Measurements from ENCODE around the gene LRRTM4.
"Not testable (repeated sequence)": the region's sequence is repeated elsewhere in the genome, so short reads cannot be mapped to it uniquely, and the experiment has no call there.

The LRRTM4 gene

DNA sequence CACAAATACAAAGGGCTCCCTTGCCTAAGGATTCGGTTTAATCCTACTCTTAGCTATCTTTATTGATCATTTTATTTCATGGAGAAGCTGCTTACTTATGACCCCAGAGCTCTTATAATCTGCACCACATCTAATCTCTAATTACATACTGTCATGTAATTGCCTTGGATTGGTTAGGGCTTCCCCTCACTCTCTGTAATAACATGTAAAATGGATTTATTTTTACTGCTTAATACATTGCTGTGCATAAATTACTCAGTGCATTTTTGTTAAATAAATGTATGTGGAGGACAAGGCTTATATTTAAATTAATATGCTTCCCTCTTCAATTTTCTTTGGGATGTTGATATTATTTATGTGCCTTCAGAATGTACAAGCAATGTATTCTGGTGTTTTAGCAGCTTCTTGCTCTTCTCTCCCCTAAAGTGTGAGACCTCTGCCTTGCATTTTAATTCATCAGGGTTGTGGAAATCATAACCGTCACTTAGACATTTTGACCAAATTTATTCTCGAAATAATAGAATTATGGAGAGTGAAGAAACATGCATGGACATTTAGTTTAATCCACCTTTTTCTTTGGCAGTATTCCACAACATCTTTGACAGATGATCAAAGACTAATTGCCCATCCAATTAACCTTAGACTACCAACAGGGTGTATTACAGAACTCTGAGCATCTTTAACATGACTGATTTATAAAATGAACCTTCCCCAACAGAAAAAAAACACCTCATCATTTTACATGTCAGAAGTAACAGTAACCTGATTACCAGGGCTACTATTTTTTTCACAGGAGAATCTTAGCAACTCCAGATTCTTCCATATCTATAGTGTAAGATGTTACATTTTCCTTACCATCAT lies 692.6 kb downstream of the LRRTM4 start:
- DNase-seq = no peak

DNA sequence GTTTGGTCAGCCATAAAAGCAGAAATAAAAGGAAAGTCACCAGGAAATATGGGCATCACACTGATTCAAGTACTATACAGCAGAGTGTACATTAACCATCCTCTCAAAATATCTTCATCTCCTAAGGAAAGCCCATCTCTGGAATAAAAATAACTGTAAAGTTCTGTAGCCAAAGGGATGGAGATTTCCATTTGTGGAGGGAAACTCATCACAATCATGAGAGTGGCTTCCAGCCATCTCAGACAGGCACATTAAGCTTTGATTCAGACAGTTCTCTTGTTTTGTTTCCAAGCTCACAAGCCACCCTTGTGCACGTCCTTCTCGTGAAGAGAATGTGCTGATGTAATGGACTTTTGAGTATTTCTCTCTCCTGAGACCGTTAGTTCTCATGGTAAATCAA lies 695.5 kb downstream of the LRRTM4 start:
- DNase-seq = no peak

DNA sequence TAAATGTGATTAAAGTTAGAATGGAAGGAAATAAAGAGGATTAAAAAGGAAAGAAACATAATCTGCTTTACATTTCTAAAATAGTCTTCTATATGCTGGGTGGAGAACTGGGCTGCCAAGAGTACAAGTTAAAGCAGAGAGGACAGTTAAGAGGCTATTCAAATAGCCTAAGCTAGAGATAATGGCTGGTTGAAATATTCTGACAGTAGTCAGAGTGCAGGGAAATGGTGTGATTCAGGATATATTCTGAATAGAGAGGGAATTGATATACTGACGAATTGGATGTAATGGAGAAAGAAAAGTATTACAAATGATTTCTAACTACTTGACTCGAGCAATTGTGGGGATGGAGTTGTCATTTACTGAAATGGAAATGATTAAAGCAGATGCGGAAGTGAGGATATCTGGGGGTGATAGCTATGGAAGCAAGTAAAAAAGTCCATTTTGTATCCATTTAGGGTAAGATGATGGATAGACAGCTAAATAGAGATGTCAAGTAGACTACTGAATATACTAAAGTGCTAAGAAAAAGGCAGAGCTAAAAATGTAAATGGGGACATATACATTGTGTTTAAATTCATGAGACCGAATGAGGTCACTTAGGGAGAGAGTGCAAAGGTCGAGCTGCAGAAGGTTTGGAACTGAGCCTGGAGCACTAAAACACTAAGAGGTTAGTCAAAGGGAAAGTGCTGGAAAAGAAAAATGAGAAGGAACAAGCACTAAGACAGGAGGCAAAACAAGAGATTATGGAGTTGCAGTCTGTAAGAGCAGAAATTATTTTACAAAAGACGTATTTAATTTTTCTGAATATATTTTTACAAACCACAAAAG lies 696.8 kb downstream of the LRRTM4 start:
- DNase-seq = no peak

DNA sequence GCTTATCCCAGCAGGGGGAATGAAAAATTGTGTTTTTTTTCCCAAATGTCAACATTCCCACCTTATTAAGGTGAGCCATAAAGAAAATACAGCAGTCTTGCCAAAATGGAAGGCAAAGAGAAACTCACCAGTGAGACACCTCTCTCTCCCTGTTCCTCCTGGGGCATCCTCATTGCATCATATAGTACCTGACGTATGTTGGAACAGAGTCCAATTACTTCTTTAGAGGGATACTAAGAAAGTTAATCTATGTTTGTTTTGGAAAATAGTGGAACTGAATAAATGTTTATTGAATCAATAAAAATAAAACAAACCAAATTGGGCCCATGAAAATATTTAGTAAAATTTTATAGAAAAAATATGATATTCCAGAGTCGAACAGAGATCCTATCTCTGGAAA lies 700.4 kb downstream of the LRRTM4 start:
- DNase-seq = no peak

DNA sequence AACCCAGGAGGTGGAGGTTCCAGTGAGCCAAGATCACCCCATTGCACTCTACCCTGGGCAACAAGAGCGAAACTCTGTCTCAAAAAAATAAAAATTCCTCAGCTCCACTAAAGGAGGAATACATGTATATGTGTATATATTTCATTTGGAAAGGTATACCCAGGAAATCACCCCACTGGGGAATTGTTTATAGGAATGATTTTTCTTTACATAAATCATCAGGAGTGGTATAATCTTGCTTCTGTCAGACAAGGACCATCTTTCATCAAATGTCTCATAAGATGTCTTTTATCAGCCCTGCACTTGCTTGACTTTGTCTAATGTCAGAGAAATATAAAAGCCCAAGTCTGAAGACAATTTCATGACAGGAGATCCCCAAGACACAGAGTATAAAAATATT lies 709.1 kb downstream of the LRRTM4 start:
- DNase-seq = no peak

DNA sequence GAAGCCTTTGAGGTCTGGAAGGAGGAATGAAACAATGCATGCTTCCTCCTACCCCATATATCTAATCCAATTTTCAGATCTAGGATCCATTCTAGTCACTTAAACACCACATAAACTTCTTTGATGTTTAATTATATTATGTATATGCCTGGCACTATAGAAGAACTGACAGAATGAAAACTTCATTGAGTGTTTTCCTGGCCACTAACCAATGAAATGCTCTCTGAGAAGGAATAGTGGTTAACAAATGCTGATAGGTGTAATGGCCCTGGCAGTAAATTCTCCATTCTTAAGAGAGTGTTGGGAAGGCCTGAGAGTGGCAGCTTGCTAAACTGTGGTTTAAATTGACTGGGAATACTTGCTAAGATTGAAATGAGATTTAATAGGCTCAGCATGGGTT lies 710.0 kb downstream of the LRRTM4 start:
- no peak for DNase-seq

DNA sequence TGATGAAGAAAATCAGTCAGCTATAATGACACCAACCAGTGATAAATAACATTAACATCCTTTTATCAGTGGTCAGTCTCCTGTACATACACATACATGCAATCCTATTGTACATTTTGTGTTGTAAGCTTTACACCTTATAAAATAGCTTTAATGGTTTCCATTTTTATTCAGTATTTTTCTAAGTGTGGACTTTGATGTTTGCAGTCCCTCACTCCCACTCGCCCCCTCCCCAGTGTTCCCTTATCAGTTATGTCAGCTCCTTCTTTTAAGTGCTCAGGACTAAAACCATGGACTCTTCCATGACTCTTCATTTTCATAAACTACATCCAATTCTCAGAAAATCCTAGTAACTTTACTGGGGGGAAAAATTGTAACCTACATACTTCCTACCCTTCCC lies 713.0 kb downstream of the LRRTM4 start:
- DNase-seq = no peak

DNA sequence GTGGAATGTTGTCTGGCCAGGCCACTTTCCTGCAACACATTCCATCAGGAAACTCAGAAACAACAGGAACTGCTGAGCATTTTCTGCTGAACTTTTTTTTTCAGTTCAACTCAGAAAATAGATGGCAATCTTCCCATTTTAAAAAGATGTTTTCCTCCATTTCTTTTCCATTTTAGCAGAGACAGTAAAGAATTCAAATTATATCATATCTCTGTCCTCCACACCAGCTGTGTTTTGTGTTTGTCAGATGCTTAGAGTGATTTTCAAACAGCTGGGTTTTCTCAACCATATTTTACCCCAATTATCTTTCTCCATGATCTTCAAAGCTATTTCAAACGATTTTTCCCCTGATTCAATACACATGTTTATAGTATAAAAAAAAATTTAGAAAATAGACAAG lies 713.4 kb downstream of the LRRTM4 start:
- DNase-seq = no peak

DNA sequence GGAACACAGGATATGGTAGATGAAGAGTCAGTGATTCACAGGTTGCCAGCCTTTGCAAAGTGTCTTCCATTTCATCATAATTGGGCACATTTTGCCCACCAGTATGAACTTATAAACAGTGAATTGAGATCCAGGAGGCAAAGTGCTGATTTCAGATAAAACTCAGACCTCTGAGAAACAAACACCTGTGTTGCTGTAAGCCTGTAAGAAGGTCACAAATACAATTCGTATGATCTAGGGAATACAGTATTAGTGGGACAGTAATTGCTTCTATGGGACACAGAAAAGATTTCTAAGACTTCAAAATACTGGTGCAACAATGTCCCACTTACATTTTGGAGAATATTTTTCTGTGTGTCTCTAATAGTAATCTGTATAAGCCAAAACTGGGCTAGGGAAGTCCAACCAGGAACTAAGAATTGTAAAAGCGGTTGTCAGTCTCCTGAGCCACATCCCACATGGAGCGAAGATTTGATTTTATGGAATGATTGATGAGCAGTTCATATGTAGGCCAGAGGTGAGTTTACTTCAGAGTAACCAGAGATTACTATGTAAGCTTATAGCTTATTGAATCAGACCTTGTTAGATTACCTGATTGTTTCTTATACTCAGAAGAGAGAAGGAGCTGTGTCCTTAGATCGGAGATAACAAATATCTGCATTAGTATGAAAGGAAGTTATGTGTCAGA lies 728.4 kb downstream of the LRRTM4 start:
- DNase-seq = no peak

DNA sequence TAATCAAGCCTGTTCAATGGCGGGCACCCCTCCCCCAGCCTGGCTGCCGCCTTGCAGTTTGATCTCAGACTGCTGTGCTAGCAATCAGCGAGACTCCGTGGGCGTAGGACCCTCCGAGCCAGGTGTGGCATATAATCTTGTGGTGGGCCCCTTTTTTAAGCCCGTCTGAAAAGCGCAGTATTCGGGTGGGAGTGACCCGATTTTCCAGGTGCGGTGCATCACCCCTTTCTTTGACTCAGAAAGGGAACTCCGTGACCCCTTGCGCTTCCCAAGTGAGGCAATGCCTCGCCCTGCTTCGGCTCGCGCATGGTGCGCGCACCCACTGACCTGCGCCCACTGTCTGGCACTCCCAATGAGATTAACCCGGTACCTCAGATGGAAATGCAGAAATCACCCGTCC lies 740.9 kb downstream of the LRRTM4 start:
- not testable (repeated sequence) for DNase-seq

DNA sequence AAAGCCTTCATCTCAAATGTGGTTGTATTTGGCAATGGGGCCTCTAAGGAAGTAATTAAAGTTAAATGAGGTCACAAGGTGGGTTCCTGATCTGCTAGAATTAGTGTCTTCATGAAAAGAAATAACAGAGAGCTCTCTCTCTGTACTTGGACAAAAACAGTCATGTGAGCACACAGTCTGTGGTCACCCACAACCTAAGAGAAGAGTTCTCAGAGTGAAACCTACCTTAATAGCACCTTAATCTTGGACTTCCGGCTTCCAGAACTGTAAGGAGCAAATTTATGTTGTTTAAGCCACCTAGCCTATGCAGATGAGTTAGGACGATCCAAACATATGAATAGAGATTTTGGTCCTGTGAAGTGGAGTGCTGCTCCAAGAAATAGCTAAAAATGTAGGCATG lies 758.9 kb downstream of the LRRTM4 start:
- no peak for DNase-seq

DNA sequence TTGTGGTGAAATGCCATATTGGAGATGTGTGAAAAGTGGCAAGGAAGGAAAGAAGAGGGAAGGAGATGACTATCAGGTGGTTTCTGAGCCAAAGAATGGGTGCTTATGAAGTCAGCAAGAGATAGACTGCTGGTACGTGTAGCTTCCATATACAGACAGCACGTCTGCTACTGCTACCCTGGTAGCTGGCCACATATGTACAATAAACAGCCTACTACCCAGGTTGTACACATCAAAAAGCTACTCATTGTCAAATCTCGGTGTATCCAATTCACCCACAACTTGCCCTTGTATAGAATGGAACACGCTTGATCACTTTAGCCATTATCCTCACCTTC lies 761.8 kb downstream of the LRRTM4 start:
- no peak for DNase-seq

DNA sequence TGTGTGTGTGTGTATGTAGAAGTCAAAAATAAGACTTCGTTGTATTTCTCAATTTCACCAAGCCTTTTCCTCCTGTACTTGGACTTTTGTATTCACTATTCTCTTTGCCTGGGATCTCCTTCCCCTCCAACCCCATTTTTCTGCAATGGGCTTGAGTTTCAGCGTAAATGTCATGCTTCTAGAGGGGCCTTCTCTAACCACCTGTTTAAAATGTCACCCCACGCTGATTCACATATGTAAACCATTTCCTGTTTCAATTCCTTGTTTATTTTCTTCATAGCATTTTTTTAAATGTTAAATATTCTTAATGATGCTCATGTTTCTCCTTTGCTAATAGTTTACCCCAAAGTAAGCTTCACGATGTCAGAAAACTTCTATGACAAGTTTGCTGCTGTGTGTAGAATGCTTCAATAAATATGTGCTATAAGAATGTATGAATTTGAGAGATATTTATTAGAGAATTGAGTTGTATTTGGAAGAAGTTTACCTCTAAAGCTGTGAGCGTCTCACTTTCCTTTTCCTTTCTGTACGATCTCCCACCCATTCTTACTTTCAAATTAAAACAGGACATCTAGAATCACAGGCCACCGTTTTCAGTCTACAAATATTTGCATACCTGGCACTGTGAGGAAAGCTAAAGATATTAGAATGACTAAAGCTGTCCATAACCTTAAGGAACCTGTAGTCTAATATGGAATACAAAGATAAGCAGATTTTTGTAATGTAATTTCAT lies 762.4 kb downstream of the LRRTM4 start:
- no peak for DNase-seq

DNA sequence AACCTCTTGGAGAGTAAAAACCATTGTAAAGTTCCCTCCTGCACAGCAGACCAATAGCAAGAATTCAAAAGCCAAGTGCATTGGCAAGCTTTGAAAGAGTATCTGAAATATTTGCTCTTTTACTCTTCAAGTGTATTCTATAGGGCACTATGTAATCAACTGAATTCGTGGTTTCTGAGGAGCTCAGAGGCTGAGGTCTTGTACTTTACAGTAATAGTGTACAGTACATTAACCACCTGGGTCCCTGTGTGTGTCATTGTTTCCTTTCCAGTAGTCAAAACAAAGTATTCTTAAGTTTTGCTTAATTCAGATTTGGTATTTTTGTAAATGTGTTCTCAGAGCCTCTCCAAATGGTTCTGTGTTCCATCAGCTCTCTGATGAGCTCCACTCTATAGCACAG lies 769.7 kb downstream of the LRRTM4 start:
- DNase-seq = no peak

DNA sequence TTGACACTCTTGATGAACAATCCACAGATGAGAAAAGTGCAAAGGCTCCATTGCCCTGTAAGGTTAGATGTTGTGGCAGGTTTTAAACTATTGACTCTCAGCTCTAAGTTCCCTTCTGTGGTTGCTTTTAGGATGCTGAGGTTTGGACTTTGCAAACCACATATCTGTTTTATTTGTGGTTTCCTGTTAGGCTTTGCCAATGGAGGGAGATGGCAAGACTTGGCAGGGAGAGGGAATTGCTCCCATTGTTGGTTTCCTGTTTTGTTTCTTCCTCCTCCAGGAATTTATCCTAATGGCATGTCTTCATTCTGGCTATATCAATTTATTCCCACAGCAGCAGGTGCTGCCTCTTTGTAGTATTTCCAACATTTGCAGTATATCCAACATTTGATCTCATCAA lies 772.3 kb downstream of the LRRTM4 start:
- DNase-seq = no peak

DNA sequence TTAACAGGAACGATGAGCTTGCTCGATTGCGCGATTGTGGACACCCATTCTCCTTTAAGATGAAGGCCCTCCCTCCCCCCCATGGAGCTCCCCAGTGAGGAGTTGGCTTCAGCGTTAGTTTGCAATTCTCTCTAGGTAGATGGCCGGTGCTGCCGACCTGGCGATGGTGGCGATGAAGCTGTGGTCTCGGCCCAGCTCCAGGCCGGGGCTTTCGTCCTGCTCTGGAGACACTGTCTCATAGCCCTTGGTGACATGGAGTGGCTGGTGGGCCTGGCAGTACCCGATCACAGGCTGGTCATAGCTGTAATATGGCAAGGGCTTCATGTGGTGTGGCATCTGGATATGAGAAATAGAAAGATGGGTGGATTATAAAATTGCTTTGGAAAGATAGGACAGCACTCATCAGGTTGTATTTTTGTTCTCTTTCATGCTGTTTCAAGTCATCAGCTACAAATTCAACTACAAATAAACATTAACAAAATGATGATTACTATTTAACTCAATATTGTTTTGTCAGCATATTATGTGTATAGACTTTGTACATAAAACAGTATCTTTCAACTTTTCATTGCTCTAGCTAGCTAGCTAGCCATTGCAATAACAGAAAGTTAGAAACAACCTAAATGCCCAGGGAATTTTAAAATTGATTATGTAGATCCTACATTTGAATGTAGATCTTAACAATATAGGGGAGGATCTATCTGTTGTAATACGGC lies 773.4 kb downstream of the LRRTM4 start:
- DNase-seq = no peak

DNA sequence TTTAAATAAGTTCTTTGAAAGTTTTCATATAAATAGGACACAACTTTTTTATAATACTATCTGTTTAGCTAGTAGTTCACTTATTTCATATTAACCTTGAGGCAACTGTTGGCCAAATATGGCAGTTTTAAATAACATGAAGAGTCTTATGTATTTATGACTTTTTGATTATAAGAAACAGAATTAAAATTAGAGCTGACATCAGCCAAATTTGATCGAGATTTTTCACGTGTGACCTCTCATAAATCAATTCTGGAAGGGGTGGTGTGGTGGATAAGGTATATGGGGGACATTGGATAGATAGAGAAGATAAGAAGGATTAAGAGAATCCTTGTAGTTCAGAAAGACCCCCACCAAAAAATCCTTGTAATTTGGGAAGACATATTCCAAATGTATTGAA lies 776.6 kb downstream of the LRRTM4 start:
- DNase-seq = no peak

DNA sequence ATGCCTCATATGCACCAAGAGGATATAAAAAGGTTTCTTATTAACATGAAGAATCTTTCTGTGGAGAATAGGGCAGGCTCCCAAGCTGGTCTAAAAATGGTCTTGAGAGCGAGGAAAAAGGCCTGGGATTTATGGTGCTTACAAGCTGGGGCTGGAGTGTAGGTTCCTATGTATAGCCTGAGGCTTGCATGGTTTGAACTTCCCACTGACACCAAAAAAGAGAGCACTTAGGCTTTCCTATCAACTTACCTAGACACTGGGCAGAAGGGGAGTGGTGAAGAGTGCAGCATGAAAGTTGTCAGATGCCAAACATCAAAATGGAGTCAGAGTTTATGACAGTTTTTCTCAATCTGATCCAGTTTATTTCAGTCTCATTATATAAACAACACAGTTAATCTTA lies 784.6 kb downstream of the LRRTM4 start:
- no peak for DNase-seq

DNA sequence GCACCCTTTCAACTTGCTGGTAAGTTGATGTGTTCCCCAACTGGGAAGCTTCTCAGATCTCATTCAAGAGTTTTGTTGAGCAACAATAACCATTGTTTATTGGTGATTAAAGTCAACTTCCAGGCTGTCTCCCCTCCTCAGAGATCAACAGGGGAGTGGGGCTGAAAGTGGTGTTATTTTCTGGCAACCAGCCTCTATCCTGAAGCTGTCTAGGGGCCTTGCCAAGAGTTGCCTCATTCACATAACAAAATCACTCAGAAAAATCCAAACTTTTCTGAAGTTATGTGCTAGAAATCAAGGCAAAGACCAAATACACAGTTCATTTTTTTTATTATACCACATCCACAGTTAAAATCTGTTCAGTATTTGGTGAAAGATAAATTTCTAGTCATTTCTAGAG lies 788.4 kb downstream of the LRRTM4 start:
- DNase-seq = no peak

DNA sequence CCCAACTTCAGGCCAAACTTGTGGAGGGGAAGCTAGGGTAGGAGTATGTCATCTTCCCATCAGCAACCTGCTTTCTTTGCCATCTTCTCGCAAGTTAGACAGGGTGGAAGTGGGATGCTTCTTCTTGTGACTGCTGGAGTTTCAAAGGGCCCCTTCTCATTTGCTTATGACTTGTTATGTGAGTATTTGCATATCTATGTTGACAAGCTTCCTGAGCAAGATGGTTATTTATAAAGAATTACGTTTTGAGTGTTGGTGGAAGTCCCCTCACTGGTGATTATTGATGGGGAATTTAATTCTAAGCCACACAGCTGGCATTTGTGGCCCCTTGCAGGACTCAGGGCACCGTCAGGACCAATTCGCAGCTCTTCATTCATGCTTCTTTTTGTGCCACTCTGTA lies 791.0 kb downstream of the LRRTM4 start:
- DNase-seq = no peak

DNA sequence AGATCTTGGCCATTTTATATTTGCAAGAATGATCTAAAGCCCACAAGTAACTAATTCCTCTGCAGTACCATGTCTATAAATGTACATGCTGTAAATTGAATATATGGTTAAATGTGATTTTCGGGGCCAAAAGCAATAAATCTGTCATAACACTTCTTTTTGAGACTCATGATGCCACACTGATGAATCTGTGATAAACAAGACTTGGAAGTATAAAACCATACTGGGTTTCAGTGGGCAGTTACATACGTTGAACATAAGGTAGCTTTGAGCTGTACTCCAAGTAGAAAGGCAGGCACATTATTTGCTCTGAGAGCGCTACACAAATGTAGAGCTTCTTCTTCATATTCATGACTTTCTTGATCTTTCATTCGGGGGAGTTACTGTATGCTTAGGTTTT lies 792.2 kb downstream of the LRRTM4 start:
- DNase-seq = no peak

DNA sequence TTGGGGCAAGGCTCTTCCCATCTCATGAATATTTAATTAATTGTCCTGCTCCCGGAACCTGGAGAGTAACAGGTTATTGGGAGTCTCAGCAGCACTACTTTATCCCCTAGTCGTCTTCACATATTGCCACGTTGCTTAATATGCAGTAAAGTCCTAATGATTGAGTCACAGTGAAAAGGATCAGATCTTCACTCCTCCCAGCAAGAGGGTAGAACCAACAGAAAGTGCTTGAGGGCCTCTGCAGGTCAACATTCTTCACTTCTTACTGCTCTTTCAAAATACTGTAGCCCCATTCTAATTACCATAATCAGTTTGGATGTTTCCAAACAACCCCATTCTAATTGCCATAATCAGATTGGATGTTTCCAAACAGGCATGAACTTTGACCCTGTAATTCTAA lies 801.0 kb downstream of the LRRTM4 start:
- no peak for DNase-seq

DNA sequence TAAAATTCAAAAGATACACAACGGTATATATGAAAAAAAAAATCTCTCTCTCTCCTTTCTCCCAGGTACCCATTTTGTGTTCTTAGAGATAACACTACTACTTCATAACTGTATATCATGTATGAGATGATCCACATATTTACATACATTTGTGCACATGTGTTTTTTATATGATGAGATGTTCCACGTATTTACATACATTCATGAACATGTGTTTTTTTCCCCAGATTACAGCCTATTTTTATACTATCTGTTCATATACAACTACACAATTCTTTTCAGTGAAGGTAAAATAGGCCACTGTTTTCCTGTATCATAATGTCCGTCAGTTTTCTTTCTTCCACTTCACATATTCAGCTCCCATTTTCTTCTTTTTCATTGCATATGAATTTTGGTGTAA lies 808.9 kb downstream of the LRRTM4 start:
- no peak for DNase-seq

All from activated effector memory CD4-positive, alpha-beta T cell treated with anti-CD3 and anti-CD28 coated beads, Interleukin-2, amount 50 U/mL, for 16 hours (primary cell).